ENCODE data around the gene TMEM202.

DNA sequence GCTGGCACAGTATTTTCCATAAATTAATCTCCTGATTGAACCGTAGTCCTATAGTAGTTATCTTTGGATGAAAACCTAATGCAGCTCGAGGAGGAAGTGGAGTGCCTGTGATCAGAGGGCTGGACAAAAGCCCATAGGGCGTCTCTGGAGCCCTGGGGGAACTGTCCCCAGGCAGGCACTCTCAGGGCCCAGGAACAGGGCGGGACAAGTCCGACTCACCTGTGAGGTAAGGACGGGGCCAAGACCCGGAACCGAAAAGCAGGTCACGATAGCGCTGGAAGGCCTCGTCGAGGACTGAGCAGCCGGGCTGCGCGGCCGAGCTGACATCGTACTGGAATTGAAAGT, 22.6 kb upstream of the TMEM202 start:
- no peak for TF ChIP-seq EP300 (IDR thresholded peaks at IDR 0.05)
- TF ChIP-seq, protein P1, sequence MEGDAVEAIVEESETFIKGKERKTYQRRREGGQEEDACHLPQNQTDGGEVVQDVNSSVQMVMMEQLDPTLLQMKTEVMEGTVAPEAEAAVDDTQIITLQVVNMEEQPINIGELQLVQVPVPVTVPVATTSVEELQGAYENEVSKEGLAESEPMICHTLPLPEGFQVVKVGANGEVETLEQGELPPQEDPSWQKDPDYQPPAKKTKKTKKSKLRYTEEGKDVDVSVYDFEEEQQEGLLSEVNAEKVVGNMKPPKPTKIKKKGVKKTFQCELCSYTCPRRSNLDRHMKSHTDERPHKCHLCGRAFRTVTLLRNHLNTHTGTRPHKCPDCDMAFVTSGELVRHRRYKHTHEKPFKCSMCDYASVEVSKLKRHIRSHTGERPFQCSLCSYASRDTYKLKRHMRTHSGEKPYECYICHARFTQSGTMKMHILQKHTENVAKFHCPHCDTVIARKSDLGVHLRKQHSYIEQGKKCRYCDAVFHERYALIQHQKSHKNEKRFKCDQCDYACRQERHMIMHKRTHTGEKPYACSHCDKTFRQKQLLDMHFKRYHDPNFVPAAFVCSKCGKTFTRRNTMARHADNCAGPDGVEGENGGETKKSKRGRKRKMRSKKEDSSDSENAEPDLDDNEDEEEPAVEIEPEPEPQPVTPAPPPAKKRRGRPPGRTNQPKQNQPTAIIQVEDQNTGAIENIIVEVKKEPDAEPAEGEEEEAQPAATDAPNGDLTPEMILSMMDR (IDR thresholded peaks at IDR 0.05), result no peak

Data from suprapubic skin (tissue), 3 donors.